HL-60/S4 treated with phorbol 12-myristate 13-acetate at 8.2 ng/mL for 4 days and 3 days (cell line): ENCODE data around the gene SGPL1.

Experiments
- in situ Hi-C: fragments of 300-500 bp; cut with MboI; formaldehyde crosslinking; loops from 2 replicates; pipeline ENCODE4 v1.15.0; 2022; ENCODE audit warnings: low sequenced_read_pairs

The SGPL1 gene, protein sequence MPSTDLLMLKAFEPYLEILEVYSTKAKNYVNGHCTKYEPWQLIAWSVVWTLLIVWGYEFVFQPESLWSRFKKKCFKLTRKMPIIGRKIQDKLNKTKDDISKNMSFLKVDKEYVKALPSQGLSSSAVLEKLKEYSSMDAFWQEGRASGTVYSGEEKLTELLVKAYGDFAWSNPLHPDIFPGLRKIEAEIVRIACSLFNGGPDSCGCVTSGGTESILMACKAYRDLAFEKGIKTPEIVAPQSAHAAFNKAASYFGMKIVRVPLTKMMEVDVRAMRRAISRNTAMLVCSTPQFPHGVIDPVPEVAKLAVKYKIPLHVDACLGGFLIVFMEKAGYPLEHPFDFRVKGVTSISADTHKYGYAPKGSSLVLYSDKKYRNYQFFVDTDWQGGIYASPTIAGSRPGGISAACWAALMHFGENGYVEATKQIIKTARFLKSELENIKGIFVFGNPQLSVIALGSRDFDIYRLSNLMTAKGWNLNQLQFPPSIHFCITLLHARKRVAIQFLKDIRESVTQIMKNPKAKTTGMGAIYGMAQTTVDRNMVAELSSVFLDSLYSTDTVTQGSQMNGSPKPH

DNA sequence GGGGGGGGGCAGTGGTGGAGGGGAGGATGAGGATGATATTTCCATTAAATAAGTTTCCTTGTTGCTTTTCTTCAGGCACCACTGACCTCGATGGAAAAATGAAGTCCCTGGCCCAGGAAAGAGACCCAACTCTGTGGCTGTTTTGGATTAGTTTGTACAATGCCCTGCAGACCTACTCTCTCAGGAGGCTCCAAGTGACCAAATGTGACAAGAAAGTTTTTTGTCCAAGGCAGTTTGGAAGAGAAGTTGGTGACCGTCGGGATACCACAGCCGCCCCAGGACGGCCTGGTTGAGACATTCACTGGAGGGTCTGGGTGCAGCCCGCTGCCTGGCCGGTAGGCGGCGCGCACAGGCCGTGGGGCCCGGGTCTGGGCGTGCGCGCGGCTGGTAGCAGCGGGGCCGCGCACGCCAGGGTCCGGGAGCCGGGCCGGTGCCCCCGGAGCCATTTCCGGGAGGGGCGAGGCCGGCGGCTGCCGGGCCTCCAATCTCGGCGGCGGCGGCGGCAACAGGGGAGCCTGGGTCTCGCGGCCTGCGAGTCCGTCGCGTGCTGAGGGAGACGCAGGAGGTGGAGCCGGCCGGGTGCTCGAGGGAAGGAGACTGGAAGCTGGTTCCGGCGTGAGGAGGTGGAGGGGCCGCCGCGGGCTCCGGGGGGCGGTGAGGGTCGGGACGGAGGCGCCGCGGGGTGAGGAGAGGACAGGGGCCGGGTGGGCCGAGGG is at the start of gene SGPL1:
SGPL1 (plus strand) TSS at position 445 of the 716 bp plus-strand sequence. CDS start 906 bp downstream, outside the sequence.
- in situ Hi-C loops: no loop called here

DNA sequence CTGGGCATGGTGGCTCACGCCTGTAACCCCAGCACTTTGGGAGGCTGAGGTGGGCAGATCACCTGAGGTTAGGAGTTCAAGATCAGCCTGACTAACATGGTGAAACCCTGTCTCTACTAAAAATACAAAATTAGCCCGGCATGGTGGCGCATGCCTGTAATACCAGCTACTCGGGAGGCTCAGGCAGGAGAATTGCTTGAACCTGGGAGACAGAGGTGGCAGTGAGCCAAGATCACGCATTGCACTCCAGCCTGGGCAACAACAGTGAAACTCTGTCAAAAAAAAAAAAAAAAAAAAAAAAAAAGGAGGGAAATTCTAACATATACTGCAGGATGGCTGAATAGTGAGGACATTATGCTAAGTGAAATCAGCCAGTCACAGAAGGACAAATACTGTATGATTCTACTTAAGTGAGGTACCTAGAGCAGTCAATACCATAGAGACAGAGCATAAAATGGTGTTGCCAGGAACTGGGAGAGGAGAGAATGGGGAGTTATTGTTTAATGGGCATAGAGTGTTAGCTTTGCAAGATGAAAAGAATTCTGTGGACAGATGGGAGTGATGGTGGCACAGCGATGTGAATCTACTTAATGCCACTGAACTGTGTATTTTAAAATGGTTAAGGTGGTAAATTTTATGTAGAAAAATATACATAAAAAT is 47.6 kb upstream of the SGPL1 start:
- in situ Hi-C loops: loop anchor here (25.0 kb wide), 1 partner anchor 206 kb away; no protein-coding TSS in a partner anchor

- in situ Hi-C loops: loop anchor here (25.0 kb wide), 1 partner anchor 207 kb away; no protein-coding TSS in a partner anchor
Observed at GRCh38 chr10:70769121-70769520, 46.6 kb upstream of the SGPL1 start.

DNA sequence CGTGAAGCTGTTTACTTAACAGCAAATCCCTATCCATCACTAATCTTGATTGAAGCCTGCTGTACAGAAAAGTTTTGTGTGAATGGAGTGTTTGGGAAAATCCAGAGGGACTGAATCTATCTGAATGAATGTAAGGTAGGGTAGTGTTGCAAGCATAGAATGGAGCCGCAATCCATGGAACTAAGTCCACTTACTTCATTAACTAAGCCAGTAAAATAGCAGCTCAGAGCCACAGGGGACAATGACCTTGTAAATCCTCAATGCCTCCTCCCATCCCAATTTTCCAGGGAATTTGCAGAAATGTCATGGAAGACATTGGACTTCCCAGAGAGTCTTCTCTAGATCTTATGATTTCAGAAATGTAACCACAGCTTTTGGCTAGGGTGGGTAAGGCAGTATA is 45.7 kb upstream of the SGPL1 start:
- in situ Hi-C loops: loop anchor here (25.0 kb wide), 1 partner anchor 208 kb away; no protein-coding TSS in a partner anchor

DNA sequence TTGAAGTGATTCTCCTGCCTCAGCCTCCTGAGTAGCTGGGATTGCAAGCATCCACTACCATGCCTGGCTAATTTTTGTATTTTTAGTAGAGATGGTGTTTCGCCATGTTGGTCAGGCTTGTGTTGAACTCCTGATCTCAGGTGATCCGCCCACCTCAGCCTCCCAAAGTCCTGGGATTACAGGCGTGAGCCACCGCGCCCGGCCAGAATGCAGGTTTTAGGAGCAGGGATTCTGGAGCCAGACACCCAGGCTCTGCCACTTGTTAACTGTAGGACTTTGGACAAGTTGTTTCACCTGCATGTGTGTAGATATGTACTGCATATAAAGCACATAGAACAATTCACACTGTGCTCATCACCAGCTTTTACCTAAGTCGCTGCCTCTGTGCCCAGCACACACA is 45.2 kb upstream of the SGPL1 start:
- in situ Hi-C loops: loop anchor here (25.0 kb wide), 1 partner anchor 208 kb away; no protein-coding TSS in a partner anchor

DNA sequence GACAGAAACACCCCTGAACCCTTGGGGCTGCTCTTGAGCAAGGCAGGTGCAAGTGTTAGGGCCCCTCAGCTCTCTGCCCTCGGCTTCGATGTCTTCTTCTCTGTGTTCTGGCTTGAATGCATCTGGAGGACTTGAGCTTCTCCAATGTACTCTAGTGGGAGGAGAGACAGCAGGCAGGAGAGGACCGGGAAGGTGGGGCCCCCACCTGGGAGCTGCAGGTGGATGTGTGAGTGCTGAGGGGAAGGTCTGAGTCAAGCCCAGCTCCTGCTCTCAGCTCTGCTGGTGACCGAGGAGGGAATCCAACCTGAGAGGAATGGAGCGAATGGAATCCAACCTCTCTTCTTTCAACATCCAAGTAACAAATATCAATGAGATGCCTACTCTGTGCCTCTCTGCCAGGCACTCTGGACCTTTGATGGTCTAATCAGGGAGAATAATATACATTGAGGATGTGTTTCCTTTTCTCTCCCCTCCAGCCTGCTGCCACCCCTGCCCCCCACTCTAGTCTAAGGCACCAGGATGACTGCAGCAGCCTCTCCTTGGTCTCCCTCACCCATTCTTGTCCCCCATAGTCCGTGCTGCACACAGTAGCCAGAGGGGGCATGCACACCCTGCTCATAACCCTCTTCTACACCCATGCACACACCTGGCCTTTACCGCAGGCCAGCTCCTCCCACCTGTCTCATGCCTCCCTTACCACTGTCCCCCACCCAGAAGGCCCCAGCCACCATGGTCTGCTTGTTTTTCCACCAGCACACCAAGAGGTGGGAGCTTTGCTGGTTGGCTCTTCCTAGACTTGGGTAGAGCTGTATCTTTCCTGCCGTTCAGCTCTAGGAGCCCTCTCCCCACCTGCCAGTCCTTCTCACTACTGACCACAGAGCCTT is 44.2 kb upstream of the SGPL1 start:
- in situ Hi-C loops: loop anchor here (25.0 kb wide), 1 partner anchor 209 kb away; no protein-coding TSS in a partner anchor

DNA sequence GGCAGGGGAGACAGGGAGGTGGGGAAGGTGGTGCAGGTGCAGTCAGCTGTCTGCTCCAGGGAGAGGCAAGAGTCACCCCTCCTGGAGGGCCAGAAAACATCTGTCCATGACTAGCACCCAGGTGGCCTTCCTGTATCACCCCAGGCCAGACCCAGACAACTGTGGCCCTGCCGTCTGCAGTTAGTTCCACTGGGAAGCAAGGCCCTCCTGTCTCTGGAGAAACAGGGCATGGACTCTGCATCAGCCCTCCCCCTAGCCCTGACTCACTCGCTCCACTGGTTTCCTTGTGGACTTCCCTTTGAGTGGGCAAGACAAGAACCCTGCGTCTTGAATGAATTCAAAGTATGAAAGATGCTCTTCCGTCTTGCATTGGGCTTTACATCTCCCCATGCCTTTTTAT is 43.1 kb upstream of the SGPL1 start:
- in situ Hi-C loops: loop anchor here (25.0 kb wide), 1 partner anchor 210 kb away; no protein-coding TSS in a partner anchor

DNA sequence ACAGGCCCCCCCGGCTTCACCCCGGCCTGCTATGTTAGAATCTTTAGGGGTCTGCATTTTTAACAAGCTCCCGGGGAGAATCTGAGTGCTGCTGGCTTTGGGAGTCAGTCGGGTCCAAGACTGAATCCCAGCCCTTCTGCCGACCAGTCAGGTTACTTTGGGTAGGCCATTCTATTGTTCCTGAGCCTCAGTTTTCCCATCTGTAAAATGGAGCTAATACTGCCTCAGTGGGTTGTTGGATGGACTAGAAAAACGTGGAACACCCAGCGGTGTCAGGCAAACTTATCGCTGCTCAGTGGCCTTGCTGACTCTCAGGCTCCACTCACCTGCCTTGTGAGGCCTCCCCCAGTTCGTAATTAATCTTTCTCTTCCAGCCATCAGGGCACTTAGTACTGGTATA is 42.3 kb upstream of the SGPL1 start:
- in situ Hi-C loops: loop anchor here (25.0 kb wide), 1 partner anchor 211 kb away; no protein-coding TSS in a partner anchor

GRCh38 chr10:70773965-70774809 is 41.6 kb upstream of the SGPL1 start:
- in situ Hi-C loops: loop anchor here (25.0 kb wide), 1 partner anchor 212 kb away; no protein-coding TSS in a partner anchor

GRCh38 chr10:70774810-70775678 is 40.7 kb upstream of the SGPL1 start:
- in situ Hi-C loops: loop anchor here (25.0 kb wide), 1 partner anchor 213 kb away; no protein-coding TSS in a partner anchor

- in situ Hi-C loops: no loop called here
Observed at GRCh38 chr10:70775679-70776454, 39.9 kb upstream of the SGPL1 start.

GRCh38 chr10:70776455-70777005 is 39.2 kb upstream of the SGPL1 start:
- in situ Hi-C loops: no loop called here

GRCh38 chr10:70777063-70777875 is 38.5 kb upstream of the SGPL1 start:
- in situ Hi-C loops: no loop called here

DNA sequence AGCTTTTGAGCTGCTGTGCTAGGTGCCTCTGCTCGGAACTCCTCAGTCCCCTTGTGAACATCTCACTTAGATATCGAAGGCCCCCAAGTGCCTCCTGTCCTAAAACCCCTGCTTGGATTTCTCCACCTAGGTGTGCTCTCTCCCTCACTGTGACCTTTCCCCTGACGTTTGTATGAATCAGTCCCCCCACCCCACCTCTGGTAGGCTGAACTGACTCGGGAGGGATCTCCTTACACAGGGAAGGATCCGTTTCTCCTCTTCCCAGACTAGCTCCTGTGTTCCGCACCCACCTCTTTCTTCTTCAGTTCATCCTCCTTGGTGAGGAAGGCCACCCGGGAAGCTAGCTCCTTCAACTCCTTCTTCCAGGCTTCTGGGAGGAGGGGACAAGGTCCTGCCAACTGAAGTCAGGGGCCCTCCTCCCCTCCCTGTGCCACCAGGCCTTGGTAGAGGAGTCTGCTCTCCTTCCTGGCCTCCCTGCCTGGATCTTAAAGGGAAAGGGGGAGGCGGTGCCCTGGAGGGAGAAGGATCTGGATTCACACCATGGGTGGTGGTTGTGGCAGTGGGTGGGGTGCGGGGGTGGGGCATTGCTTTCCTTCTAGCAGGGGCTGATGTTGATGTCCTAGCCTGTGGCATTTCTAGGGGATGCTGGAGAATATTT is 37.4 kb upstream of the SGPL1 start:
- in situ Hi-C loops: no loop called here

- in situ Hi-C loops: no loop called here
Observed at GRCh38 chr10:70779088-70779487, 36.7 kb upstream of the SGPL1 start.
